ENCODE results near the gene SNURF.

SNURF gene

GRCh38 chr15:24957691-24958090, 2.9 kb downstream of the SNURF start:
- TF ChIP-seq CTCF (IDR thresholded peaks at IDR 0.05; ENCODE audit: insufficient read depth, low read length, poor library complexity, severe bottlenecking): no peak
- DNase-seq (ENCODE audit: extremely low read depth, insufficient read length): no peak
- Histone ChIP-seq H3K27me3 (replicated peaks; ENCODE audit: control insufficient read depth, insufficient read depth, low read length) (no peaks in the 10 kb centered on the region), H3K4me3 (replicated peaks; ENCODE audit: low read depth, low read length) (no peak overlapping the region), H3K36me3 (ENCODE audit: control insufficient read depth, insufficient read depth, low read length) (no peaks in the 10 kb centered on the region)

GRCh38 chr15:24961967-24962366, 7.2 kb downstream of the SNURF start:
- TF ChIP-seq CTCF (IDR thresholded peaks at IDR 0.05; ENCODE audit: insufficient read depth, low read length, poor library complexity, severe bottlenecking): no peak
- Histone ChIP-seq H3K4me3 (replicated peaks; ENCODE audit: low read depth, low read length) (no peak overlapping the region), H3K36me3 (ENCODE audit: control insufficient read depth, insufficient read depth, low read length) (no peaks in the 10 kb centered on the region; the same call in 1 of the 2 replicates), H3K27me3 (replicated peaks; ENCODE audit: control insufficient read depth, insufficient read depth, low read length) (no peaks in the 10 kb centered on the region)
- DNase-seq (ENCODE audit: extremely low read depth, insufficient read length): no peak

GRCh38 chr15:24962880-24963279, 8.1 kb downstream of the SNURF start:
- no peak for DNase-seq (ENCODE audit: extremely low read depth, insufficient read length)
- Histone ChIP-seq H3K27me3 (replicated peaks; ENCODE audit: control insufficient read depth, insufficient read depth, low read length) (no peaks in the 10 kb centered on the region), H3K36me3 (ENCODE audit: control insufficient read depth, insufficient read depth, low read length) (no peaks in the 10 kb centered on the region; the same call in 1 of the 2 replicates), H3K4me3 (replicated peaks; ENCODE audit: low read depth, low read length) (no peak overlapping the region)
- TF ChIP-seq CTCF (IDR thresholded peaks at IDR 0.05; ENCODE audit: insufficient read depth, low read length, poor library complexity, severe bottlenecking): no peak

- TF ChIP-seq CTCF (IDR thresholded peaks at IDR 0.05; ENCODE audit: insufficient read depth, low read length, poor library complexity, severe bottlenecking): no peak
- Histone ChIP-seq H3K4me3 (replicated peaks; ENCODE audit: low read depth, low read length) (no peak overlapping the region), H3K36me3 (ENCODE audit: control insufficient read depth, insufficient read depth, low read length) (no peaks in the 10 kb centered on the region; the same call in 1 of the 2 replicates), H3K27me3 (replicated peaks; ENCODE audit: control insufficient read depth, insufficient read depth, low read length) (no peaks in the 10 kb centered on the region)
- no peak for DNase-seq (ENCODE audit: extremely low read depth, insufficient read length)
Observed at GRCh38 chr15:24966364-24967103, 11.7 kb downstream of the SNURF start.

- H3K36me3 ChIP-seq (ENCODE audit: control insufficient read depth, insufficient read depth, low read length): no peaks in the 10 kb centered on the region; the same call in 1 of the 2 replicates
- TF ChIP-seq CTCF (IDR thresholded peaks at IDR 0.05; ENCODE audit: insufficient read depth, low read length, poor library complexity, severe bottlenecking): no peak
Observed at GRCh38 chr15:24971052-24971451, 16.3 kb downstream of the SNURF start.

More at GRCh38 chr15:24971052-24971451, 16.3 kb downstream of the SNURF start:
- no peak overlapping the region for H3K4me3 ChIP-seq (replicated peaks; ENCODE audit: low read depth, low read length)
- no peaks in the 10 kb centered on the region for H3K27me3 ChIP-seq (replicated peaks; ENCODE audit: control insufficient read depth, insufficient read depth, low read length)
- DNase-seq (ENCODE audit: extremely low read depth, insufficient read length): no peak

Measured in GM06990 (cell line).